22Rv1 (cell line): Measurements from ENCODE around the gene NECAB2.

Experiments
- H3K27ac ChIP-seq: fragments of 450-650 bp; 2 replicates; pipeline ENCODE4 v1.5.1; 2017
- ZFX ChIP-seq: fragments of 450-650 bp; IDR thresholded peaks from 2 replicates; pipeline ENCODE4 v1.6.1; 2017; ENCODE audit warnings: antibody characterized with exemption, borderline replicate concordance
- TF ChIP-seq, protein P1 (sequence below): fragments of 450-650 bp; IDR thresholded peaks from 2 replicates; pipeline ENCODE4 v1.5.1; 2017; ENCODE audit warnings: mild to moderate bottlenecking

Gene NECAB2

DNA sequence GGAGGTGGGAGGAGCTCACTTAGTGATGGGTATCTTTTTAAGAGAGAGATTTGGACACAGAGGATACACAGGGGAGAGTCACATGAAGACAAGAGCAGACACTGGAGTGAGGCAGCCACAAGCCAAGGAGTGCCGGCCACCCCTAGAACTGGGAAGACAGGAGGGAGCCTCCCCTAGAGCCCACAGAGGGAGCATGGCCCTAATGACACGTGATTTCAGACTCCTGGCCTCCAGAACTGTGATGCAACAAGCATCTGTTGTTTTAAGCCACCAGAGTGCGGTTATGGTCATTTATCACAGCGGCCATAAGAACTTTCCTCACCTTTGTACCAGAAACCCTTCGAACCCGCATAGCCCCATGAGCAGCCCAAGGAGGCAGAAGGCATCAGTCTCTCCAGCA lies 41.2 kb downstream of the NECAB2 start:
- H3K27ac ChIP-seq: no peak overlapping the region
- no peak for TF ChIP-seq ZFX
- TF ChIP-seq, protein P1, sequence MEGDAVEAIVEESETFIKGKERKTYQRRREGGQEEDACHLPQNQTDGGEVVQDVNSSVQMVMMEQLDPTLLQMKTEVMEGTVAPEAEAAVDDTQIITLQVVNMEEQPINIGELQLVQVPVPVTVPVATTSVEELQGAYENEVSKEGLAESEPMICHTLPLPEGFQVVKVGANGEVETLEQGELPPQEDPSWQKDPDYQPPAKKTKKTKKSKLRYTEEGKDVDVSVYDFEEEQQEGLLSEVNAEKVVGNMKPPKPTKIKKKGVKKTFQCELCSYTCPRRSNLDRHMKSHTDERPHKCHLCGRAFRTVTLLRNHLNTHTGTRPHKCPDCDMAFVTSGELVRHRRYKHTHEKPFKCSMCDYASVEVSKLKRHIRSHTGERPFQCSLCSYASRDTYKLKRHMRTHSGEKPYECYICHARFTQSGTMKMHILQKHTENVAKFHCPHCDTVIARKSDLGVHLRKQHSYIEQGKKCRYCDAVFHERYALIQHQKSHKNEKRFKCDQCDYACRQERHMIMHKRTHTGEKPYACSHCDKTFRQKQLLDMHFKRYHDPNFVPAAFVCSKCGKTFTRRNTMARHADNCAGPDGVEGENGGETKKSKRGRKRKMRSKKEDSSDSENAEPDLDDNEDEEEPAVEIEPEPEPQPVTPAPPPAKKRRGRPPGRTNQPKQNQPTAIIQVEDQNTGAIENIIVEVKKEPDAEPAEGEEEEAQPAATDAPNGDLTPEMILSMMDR: no peak

DNA sequence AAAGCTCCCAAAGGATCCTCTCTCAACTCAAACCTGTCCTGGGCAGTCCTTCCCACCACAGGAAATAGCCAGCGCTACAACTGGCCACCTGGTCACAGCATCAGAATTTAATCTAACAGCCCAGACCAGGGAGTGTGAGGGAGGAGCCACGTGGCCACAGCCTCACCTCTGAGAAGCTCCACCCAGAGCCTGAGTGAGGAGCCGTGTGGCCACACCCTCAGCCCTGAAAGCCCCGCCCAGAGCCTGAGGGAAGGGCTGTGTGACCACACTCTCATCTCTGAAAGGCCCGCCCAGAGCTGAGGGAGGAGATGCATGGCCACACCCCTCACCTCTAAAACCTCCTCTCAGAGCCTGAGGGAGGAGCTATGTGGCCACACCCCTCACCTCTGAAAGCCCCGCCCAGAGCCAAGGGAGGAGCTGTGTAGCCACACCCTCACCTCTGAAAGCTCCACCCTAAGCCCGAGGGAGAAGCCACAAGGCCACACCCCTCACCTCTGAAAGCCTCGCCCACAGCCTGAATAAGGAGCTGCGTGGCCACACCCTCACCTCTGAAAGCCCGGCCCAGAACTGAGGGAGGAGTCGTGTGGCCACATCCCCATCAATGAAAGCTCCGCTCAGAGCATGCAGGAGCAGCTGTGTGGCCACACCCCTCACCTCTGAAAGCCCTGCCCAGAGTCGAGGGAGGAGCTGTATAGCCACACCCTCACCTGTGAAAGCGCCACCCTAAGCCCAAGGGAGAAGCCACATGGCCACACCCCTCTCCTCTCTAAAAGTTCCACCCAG lies 45.9 kb downstream of the NECAB2 start:
- TF ChIP-seq ZFX: no peak
- TF ChIP-seq, protein P1: no peak
- H3K27ac ChIP-seq: no peak overlapping the region

DNA sequence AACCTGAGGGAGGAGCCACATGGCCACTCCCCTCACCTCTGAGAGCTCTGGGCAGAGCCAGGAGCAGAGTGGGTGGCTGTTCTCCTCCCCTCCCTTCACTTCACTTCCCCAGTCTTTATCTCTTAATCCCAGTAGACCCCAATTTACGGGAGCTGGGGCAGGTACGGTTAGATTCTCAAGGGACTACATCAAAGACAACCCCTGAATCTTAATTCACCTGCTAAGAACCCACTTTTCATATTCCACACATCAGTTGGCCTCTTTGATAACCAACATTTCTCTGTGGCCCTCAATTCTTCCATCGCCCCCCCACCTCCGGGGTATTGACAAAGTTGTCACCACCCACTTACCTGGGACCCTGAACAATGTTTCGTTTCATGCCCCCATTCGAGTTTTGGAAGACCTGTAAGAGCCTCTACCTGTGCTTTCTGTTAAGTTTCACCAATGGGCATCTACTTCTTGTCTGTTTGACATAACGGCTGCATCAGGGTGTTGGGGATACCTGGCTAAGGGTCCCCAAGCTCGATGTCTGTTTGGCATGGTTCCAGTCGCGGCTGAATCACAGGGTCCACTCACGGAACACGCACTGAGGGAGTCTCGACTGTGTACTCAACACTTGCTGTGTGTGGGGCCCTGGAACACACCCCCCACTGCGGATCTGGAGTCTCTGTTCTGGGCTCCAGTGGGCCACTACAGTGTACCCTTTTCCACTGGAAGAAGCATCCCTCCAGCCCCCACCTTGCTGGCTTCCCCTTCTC lies 46.7 kb downstream of the NECAB2 start:
- TF ChIP-seq, protein P1: no peak
- no peak for TF ChIP-seq ZFX
- H3K27ac ChIP-seq: no peak overlapping the region

DNA sequence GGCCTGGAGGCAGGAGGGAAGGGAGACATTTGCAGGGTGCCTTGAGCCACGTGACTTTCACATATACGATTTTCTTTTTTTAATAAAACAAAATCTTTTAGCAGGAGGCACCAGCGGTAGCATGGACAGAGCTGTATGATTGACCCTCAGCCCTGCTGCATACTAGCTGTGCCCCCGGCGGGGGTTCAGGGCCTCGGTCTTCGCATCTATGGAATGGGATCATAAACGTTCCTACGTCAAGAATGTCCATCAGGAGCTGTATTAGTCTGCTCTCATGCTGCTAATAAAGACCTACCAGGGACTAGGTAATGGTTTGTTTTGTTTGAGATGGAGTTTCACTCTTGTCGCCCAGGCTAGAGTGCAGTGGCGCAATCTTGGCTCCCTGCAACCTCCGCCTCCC lies 47.4 kb downstream of the NECAB2 start:
- TF ChIP-seq, protein P1: no peak
- TF ChIP-seq ZFX: no peak
- H3K27ac ChIP-seq: no peak overlapping the region

DNA sequence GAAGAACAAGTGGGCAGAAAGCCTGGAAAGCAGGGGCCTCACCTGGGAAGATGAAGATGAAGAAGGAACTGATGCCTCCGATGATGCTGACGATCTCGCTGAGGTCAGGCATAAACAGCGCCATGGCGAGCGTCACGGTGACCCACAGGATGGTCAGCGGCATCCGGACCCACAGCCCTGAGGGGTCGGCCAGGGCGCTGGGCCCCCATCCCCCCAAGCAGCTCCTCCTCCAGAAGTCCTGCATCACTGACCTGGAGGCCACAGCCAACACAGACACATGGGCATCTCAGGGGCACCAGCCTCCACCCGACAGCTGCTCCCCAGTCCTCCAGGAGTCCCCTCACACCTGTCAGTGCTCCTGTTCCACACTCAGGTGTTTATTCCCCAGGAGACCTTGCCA lies 48.4 kb downstream of the NECAB2 start:
- no peak overlapping the region for H3K27ac ChIP-seq
- TF ChIP-seq, protein P1: no peak
- TF ChIP-seq ZFX: no peak

DNA sequence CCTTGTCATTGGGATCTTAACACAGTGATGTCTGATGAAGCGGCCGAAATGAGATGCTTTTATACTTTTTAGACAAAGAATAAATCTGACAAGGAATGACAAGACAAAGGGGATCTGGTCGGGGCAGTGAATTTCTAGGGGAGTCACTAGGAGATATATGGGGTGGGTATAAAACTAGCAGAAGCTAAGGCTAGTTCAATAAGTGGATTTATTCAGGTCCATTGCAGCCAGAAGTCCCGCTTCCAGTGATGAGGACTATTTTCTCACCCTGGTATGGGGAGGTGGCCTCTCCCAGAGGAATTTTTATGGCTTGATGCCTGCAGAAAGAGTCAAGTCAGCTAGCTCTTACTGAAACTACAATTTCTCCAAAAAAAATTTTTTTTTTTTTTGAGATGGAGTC lies 50.7 kb downstream of the NECAB2 start:
- H3K27ac ChIP-seq: no peak overlapping the region
- TF ChIP-seq, protein P1: no peak
- TF ChIP-seq ZFX: no peak

DNA sequence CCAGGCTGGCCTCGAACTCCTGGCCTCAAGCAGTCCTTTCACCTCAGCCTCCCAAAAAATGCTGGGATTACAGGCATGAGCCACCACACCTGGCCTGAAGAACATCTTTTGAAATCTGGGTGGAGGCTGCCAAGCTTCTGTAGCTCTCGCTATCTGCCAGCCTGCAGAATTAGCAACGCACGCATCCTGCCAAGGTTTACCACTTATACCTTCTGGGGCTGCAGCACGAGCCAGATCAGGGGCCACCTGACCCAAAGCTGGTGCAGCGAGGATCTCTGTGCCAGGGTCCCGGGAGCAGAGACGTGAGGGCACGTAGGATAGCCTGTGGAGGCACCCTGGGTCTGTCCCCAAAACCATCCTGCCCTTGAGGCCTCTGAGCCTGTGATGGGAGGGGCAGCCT lies 52.3 kb downstream of the NECAB2 start:
- no peak overlapping the region for H3K27ac ChIP-seq
- no peak for TF ChIP-seq ZFX
- TF ChIP-seq, protein P1: no peak
